ENCODE measurements around the gene MAP2K3.
"Not testable (repeated sequence)": the region's sequence is repeated elsewhere in the genome, so short reads cannot be mapped to it uniquely, and the experiment has no call there.

The MAP2K3 gene

GRCh38 chr17:21327921-21328320 is 43.4 kb downstream of the MAP2K3 start:
- in situ Hi-C loops (cut with MboI; ENCODE audit: low sequenced_read_pairs) = not testable (repeated sequence)

DNA sequence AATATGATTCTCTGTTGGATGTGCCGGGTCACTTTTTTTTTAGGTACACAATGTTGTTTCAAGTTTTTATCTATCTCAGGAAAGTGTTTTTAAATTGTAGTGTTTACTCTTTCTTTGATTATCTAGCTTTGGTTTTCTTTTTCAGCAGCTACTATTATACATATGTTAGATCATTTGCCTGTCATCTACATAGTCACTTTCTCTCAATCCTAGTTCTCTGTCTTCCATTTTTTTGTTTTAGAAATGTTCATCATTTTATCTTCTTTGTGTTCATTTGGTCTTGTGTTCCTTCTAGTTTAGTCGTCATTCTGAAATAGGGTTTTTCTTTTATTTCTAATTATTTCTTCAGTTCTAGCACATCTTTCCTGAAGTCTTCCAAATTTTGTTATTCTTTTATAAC is 44.3 kb downstream of the MAP2K3 start:
- in situ Hi-C loops (cut with MboI; ENCODE audit: low sequenced_read_pairs) = not testable (repeated sequence)

- in situ Hi-C loops (cut with MboI; ENCODE audit: low sequenced_read_pairs) = no loop called here
Observed at GRCh38 chr17:21330436-21331160, 46.1 kb downstream of the MAP2K3 start.

GRCh38 chr17:21336541-21337294 is 52.2 kb downstream of the MAP2K3 start:
- in situ Hi-C loops (cut with MboI; ENCODE audit: low sequenced_read_pairs) = not testable (repeated sequence)

GRCh38 chr17:21337981-21338625 is 53.6 kb downstream of the MAP2K3 start:
- in situ Hi-C loops (cut with MboI; ENCODE audit: low sequenced_read_pairs) = not testable (repeated sequence)

DNA sequence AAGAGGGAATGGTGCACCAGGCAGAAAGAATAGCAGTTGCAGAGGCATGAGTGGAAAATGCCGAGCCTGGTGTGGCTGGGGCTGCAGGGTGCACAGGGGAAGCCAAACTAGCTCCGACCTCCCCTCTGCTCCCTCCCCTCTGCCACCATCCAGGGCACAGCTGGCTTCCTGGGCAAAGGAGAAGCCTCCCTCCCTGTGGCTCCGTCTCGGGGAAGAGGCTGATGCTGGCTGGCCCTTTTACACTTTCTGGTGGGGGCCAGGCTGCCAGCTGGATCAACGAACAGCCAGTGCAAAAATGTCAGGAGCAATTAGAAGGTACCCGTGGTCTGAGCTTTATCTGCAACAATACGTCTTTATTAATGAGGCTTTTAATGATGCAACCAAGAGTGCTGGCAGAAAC is 54.5 kb downstream of the MAP2K3 start:
- in situ Hi-C loops (cut with MboI; ENCODE audit: low sequenced_read_pairs) = no loop called here

GRCh38 chr17:21339571-21339970 is 55.1 kb downstream of the MAP2K3 start:
- in situ Hi-C loops (cut with MboI; ENCODE audit: low sequenced_read_pairs) = not testable (repeated sequence)

- in situ Hi-C loops (cut with MboI; ENCODE audit: low sequenced_read_pairs) = not testable (repeated sequence)
Observed at GRCh38 chr17:21340407-21340806, 55.9 kb downstream of the MAP2K3 start.

DNA sequence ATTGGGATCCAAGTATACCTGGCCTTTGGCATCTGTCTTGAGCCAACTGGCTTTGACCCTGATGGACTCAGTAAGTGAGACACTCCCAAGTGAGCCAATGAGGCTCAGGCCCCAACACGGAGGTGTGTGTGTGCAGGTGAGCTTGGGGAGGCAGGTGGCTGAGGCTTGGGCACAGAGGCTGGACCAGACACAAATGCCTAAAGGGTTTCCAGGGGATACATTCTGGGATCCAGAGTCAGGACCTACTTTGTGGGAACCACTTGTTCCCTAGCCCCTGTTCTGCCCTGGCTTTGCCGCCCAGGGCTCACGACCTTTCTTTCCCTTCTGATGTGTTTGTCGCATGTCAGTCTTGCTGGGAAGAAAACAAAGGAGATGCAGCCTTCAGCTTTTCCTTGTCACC is 56.8 kb downstream of the MAP2K3 start:
- in situ Hi-C loops (cut with MboI; ENCODE audit: low sequenced_read_pairs) = not testable (repeated sequence)

DNA sequence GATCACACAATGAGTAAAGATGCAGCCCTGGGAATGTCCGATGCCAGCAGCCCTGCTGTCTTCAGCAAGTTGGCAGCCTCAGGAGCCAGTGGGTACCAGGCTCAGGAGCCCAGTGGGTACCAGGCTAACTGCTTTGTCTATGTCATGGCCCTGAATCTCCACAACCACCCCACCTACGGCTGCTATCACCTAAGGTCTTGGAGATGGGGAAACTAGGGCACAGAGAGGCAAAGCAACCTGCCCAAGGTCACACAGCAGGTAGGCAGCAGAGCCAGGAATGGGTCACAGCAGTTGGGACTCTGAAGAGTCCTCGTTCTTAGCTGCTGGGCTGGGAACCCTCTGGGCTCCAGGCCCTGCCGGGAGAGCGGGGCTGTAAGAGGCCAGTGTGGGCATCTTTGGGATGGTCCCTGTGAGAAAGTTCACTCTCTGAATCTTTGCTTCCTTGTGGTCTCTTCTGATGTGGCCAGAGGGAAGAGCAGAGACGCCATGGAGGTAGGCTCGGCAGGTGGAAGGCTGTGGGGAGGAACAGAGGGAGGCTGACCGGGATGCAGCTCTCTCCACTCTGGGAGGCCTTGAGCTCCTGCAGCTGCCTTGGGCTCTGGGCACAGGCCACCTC is 57.5 kb downstream of the MAP2K3 start:
- in situ Hi-C loops (cut with MboI; ENCODE audit: low sequenced_read_pairs) = not testable (repeated sequence)

DNA sequence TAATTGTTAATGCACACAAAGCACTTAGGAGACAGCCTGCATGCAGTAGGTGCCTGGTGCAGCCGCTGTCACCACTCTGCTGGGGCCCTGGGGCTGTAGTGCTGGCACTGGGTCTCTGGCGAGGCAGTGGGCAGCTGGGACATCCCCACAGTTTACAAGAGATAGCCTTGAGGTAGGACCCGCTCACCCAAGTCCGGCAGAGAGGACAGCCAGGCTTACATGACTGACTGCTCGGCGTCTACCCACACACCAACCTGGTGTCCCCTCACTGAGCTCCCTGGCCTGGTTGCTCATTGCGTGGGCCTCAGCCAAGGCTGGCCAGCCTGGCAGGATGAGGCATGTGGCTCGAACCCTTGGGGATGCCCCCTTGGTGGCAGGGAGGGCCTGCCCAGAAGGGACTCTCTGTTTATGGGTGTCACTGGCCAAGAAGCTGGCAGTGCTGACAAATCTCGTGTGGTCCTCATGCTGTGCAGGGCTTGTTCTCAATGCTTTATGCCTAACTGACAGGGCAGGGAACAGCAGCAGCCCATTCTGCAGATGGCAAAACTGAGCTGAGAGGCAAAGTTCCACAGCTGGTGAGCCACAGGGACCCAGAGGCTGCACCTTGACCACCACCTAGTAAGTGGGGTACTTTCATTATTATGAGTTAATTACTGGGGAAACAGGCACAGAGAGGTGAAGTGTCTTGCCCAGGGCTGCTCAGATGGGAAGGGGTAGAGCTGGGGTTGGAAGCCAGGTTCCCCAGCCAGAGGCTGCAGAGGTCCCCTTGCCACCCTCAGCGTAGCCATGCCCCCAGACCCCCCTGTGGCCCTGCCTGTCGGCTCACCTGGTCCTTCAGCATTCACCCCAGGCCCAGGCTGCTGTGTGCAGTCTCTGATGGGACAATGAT is 58.8 kb downstream of the MAP2K3 start:
- in situ Hi-C loops (cut with MboI; ENCODE audit: low sequenced_read_pairs) = not testable (repeated sequence)

- in situ Hi-C loops (cut with MboI; ENCODE audit: low sequenced_read_pairs) = not testable (repeated sequence)
Observed at GRCh38 chr17:21344801-21345200, 60.3 kb downstream of the MAP2K3 start.

DNA sequence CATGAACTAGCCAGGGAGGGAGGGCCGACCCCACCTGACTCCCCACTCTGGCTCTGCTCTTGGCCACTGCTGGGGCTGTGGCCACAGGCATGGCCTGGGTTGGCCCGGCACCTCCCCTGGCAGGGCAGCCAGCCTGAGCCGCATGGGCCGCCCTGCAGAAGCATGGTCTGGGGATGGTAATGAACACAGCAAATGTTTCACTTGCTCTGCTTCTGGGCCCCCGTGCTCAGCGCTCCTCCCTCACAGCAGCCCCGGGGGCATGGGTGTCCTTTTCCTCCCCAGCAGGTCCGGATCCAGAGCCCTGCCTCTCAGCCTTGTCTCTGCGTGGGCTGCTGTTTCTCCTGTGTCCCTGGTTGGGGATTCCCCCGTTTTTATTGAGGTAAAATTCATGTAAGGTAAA is 60.7 kb downstream of the MAP2K3 start:
- in situ Hi-C loops (cut with MboI; ENCODE audit: low sequenced_read_pairs) = no loop called here

- in situ Hi-C loops (cut with MboI; ENCODE audit: low sequenced_read_pairs) = not testable (repeated sequence)
Observed at GRCh38 chr17:21346107-21346506, 61.6 kb downstream of the MAP2K3 start.

- in situ Hi-C loops (cut with MboI; ENCODE audit: low sequenced_read_pairs) = not testable (repeated sequence)
Observed at GRCh38 chr17:21346651-21347250, 62.2 kb downstream of the MAP2K3 start.

DNA sequence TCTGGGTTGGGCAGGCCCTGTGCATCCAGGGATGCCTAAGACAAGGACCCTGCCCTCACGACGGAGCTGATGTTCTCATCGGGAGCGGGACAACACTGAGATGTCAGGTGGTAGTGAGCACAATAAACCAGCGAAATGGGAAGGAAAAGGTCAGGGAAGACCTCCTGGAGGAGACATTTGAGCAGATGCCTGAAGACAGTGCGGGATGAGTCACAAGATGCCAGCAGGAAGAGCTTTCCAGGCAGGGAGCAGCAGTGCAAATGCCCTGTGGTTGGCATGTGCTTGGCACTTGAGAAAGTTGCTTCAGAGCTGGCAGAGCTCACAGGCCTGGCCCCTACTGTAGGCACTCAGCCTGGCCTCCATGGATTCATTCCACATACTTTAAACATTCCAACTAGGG is 63.1 kb downstream of the MAP2K3 start:
- in situ Hi-C loops (cut with MboI; ENCODE audit: low sequenced_read_pairs) = not testable (repeated sequence)

GRCh38 chr17:21348081-21348925 is 63.8 kb downstream of the MAP2K3 start:
- in situ Hi-C loops (cut with MboI; ENCODE audit: low sequenced_read_pairs) = not testable (repeated sequence)

DNA sequence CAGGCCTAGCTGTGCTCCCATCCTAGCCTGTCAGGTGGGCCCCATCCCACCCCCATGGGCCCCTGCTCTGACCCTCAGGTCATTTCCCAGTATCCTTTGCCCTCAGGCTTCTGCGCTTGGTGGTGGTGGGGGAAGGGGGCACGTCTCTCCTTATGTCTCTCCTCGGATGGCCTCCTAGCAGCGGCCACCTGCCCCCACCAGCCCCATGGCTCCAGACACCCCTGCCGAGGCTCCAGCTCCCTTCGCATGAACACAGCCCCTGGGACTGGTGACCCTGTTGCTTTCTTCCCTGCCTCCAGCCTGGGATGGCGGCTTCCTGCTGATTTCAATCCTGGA is 64.4 kb downstream of the MAP2K3 start:
- in situ Hi-C loops (cut with MboI; ENCODE audit: low sequenced_read_pairs) = not testable (repeated sequence)

DNA sequence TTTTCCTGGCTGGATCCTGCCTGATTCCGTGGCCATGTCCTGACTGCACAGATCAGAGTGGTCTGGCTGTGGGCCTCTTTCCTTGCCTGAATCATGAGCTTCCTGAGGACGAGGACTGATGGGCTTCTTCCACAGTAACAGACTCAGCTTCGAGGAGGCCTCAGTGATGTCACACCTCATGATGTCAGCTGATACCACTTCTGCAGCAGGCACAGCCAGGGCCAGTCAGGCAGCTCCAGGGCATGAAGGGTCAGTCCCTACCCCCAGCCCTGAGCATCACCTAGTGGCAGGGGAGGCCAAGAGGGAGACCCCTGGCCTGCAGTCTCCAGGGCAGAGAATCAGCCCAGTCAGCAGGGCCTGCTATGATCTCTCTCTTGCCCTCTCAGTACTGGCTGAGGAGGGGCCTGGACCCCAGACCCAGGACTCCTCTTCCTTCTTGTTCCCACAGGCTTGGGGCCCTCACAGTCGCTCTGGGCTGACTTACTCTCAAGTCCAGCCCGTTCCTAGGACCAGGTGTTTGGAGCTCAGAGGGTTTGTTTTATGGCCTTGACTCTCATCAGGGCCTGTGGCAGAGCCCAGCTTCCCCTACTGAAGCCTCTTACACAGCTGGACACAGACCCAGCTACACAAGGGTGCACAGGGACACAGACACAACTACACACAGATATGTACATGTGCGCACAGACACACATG is 65.0 kb downstream of the MAP2K3 start:
- in situ Hi-C loops (cut with MboI; ENCODE audit: low sequenced_read_pairs) = not testable (repeated sequence)

All from HL-60/S4 treated with phorbol 12-myristate 13-acetate at 8.2 ng/mL for 4 days and 3 days (cell line).